Mesothelial cell of epicardium (in vitro differentiated cells): ENCODE data around the gene TMEM208. TPM values are rescaled to one million over a fixed set of nuclear protein-coding genes. Genes with fewer than 3 reads are reported as not detected.
A peak's percentile ranks its signal among the peaks of the same experiment; 100 is the strongest.

Source experiments
- DNase-seq, 2 experiments: peaks; one replicate each; pipeline ENCODE4 v3.0.0; 2021; ENCODE audit warnings: low spot score in 2 of 2; ENCODE audit not compliant: unreplicated experiment in 2 of 2
- H3K27ac Mint-ChIP-seq: 2 replicates; pipeline ENCODE4 v1.8.0; 2021; ENCODE audit warnings: mixed read lengths
- H3K27me3 Mint-ChIP-seq: 2 replicates; pipeline ENCODE4 v1.8.0; 2021; ENCODE audit warnings: low read depth, mixed read lengths
- H3K36me3 Mint-ChIP-seq: 2 replicates; pipeline ENCODE4 v1.8.0; 2021; ENCODE audit warnings: mixed read lengths
- H3K4me1 Mint-ChIP-seq: 2 replicates; pipeline ENCODE4 v1.8.0; 2021; ENCODE audit warnings: mixed read lengths
- H3K4me3 Mint-ChIP-seq: 2 replicates; pipeline ENCODE4 v1.8.0; 2021; ENCODE audit warnings: mild to moderate bottlenecking, moderate library complexity, mixed read lengths
- H3K9me3 Mint-ChIP-seq: 2 replicates; pipeline ENCODE4 v1.8.0; 2021; ENCODE audit warnings: mixed read lengths
- total RNA-seq: library from RNA; stranded (reverse); gene quantifications from 3 replicates; pipeline ENCODE4 v1.2.1, GENCODE V29; 2021
- TF ChIP-seq, protein P1 (sequence below): fragments of 200-600 bp; sonication (generic); IDR thresholded peaks from one replicate; pipeline ENCODE4 v1.5.0; 2021; ENCODE audit warnings: antibody characterized with exemption; ENCODE audit not compliant: unreplicated experiment

The TMEM208 gene
- total RNA-seq, 1 donor from 2014 or later = 36.3 TPM

DNA sequence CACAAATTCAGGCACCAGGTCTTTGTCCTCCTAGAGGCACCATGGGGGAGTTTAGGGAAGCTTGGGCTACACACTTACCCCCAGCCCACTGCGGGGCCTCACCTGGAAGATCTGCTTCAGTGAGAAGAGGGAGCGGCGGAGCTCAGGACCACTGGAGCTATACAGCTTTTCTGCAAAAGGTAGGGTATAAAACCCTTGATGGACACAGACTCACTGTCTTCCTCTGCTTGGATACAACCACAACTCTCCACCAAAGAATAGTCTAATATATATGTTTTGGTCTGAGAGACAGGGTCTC is 11.3 kb downstream of the TMEM208 start:
- Mint-ChIP-seq H3K4me1 (peaks cover 5% of the 10 kb centered on the region), H3K27ac (no peak overlapping the region), H3K4me3 (no peak overlapping the region), H3K9me3 (no peaks in the 10 kb centered on the region), H3K27me3 (no peaks in the 10 kb centered on the region), H3K36me3 (peaks cover 16% of the 10 kb centered on the region)
- TF ChIP-seq, protein P1, sequence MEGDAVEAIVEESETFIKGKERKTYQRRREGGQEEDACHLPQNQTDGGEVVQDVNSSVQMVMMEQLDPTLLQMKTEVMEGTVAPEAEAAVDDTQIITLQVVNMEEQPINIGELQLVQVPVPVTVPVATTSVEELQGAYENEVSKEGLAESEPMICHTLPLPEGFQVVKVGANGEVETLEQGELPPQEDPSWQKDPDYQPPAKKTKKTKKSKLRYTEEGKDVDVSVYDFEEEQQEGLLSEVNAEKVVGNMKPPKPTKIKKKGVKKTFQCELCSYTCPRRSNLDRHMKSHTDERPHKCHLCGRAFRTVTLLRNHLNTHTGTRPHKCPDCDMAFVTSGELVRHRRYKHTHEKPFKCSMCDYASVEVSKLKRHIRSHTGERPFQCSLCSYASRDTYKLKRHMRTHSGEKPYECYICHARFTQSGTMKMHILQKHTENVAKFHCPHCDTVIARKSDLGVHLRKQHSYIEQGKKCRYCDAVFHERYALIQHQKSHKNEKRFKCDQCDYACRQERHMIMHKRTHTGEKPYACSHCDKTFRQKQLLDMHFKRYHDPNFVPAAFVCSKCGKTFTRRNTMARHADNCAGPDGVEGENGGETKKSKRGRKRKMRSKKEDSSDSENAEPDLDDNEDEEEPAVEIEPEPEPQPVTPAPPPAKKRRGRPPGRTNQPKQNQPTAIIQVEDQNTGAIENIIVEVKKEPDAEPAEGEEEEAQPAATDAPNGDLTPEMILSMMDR = no peak
- DNase-seq = no peak

- DNase-seq = no peak
- H3K27me3 Mint-ChIP-seq = no peaks in the 10 kb centered on the region
- no peak overlapping the region for H3K27ac Mint-ChIP-seq
- H3K4me1 Mint-ChIP-seq = peaks cover 5% of the 10 kb centered on the region
- H3K4me3 Mint-ChIP-seq = no peak overlapping the region
- TF ChIP-seq, protein P1 = no peak
- no peaks in the 10 kb centered on the region for H3K9me3 Mint-ChIP-seq
- H3K36me3 Mint-ChIP-seq = peaks cover 14% of the 10 kb centered on the region
Observed at GRCh38 chr16:67238806-67239470, 12.0 kb downstream of the TMEM208 start.

GRCh38 chr16:67240506-67240905 is 13.6 kb downstream of the TMEM208 start:
- Mint-ChIP-seq H3K36me3 (peaks cover 14% of the 10 kb centered on the region), H3K9me3 (no peaks in the 10 kb centered on the region), H3K27me3 (no peaks in the 10 kb centered on the region), H3K4me3 (no peak overlapping the region), H3K4me1 (peaks cover 8% of the 10 kb centered on the region), H3K27ac (no peak overlapping the region)
- TF ChIP-seq, protein P1 = no peak
- DNase-seq = no peak

GRCh38 chr16:67241008-67241900 is 14.3 kb downstream of the TMEM208 start:
- Mint-ChIP-seq H3K4me1 (peaks cover 8% of the 10 kb centered on the region), H3K27ac (peak overlapping the region; percentile 85), H3K36me3 (peaks cover 9% of the 10 kb centered on the region), H3K9me3 (no peaks in the 10 kb centered on the region), H3K4me3 (no peak overlapping the region), H3K27me3 (no peaks in the 10 kb centered on the region)
- TF ChIP-seq, protein P1 = no peak
- DNase-seq = no peak

DNA sequence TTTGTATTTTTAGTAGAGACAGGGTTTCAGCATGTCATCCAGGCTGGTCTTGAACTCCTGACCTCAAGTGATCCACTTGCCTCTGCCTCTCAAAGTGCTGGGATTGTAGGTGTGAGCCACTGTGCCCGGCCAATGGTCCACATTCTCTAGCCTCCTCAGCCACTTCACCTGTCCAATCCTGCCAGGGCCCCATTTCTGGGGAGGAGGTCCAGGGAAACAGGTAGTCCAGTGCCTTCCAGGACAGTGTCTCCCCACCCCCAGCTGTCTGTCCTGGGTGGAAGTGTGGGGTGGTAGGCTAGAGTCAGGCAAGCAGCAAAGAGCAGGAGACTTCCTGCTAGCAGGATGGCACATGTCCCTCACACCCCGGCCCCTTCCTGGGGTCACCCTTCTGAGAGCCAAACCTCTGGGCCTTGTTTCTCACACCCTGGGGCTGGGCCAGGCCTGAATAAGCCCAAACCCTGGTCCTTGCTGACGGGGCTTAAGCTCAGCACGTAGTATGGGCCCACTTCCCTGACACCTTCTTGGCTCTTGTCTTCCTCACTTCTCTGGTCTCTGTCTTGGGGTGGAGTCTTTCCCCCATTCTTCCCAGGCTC is 15.3 kb downstream of the TMEM208 start:
- TF ChIP-seq, protein P1 = no peak
- Mint-ChIP-seq H3K36me3 (peaks cover 3% of the 10 kb centered on the region), H3K27ac (no peak overlapping the region), H3K4me3 (no peak overlapping the region), H3K9me3 (no peaks in the 10 kb centered on the region), H3K4me1 (peaks cover 8% of the 10 kb centered on the region), H3K27me3 (no peaks in the 10 kb centered on the region)
- DNase-seq = no peak
